Measurements from ENCODE around the gene CA11.

Gene CA11

DNA sequence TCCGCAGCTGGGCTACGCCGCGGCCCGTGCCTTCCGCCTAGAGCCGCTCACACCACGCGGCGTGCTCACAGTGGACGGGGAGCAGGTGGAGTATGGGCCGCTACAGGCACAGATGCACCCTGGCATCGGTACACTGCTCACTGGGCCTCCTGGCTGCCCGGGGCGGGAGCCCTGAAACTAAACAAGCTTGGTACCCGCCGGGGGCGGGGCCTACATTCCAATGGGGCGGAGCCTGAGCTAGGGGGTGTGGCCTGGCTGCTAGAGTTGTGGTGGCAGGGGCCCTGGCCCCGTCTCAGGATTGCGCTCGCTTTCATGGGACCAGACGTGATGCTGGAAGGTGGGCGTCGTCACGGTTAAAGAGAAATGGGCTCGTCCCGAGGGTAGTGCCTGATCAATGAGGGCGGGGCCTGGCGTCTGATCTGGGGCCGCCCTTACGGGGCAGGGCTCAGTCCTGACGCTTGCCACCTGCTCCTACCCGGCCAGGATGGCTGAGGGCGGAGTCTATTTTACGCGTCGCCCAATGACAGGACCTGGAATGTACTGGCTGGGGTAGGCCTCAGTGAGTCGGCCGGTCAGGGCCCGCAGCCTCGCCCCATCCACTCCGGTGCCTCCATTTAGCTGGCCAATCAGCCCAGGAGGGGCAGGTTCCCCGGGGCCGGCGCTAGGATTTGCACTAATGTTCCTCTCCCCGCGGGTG, 16.2 kb downstream of the CA11 start:
- no peak overlapping the region for H3K27ac ChIP-seq (ENCODE audit: low read length)
- H3K4me1 ChIP-seq (ENCODE audit: low read length) = peaks cover 21% of the 10 kb centered on the region
- no peaks in the 10 kb centered on the region for H3K27me3 ChIP-seq (replicated peaks; ENCODE audit: insufficient read depth, low read length)
- H3K4me2 ChIP-seq (ENCODE audit: low read depth, low read length) = no peak overlapping the region
- H3F3A ChIP-seq (ENCODE audit: insufficient read depth, low read length) = peaks cover 20% of the 10 kb centered on the region
- no peaks in the 10 kb centered on the region for H3K9me2 ChIP-seq (replicated peaks; ENCODE audit: insufficient read depth, low read length)
- H2AFZ ChIP-seq (ENCODE audit: low read length) = no peak overlapping the region
- DNase-seq = no peak
- no peak overlapping the region for H3K9ac ChIP-seq (ENCODE audit: low read length)
- H3K36me3 ChIP-seq (replicated peaks; ENCODE audit: insufficient read depth, low read length) = no peaks in the 10 kb centered on the region
- H4K20me1 ChIP-seq (ENCODE audit: insufficient read depth, low read length) = no peaks in the 10 kb centered on the region
- peaks cover 8% of the 10 kb centered on the region for H3K79me2 ChIP-seq (ENCODE audit: low read length)
- no peak overlapping the region for H3K4me3 ChIP-seq (ENCODE audit: low read length)
- H3K9me3 ChIP-seq (replicated peaks; ENCODE audit: insufficient read depth, low read length) = no peaks in the 10 kb centered on the region
- TF ChIP-seq EZH2phosphoT487 (IDR thresholded peaks at IDR 0.05; ENCODE audit: low read length) (no peak), EZH2 (optimal IDR thresholded peaks at IDR 0.05; ENCODE audit: low read depth, low read length) (no peak)
- TF ChIP-seq, protein P1, sequence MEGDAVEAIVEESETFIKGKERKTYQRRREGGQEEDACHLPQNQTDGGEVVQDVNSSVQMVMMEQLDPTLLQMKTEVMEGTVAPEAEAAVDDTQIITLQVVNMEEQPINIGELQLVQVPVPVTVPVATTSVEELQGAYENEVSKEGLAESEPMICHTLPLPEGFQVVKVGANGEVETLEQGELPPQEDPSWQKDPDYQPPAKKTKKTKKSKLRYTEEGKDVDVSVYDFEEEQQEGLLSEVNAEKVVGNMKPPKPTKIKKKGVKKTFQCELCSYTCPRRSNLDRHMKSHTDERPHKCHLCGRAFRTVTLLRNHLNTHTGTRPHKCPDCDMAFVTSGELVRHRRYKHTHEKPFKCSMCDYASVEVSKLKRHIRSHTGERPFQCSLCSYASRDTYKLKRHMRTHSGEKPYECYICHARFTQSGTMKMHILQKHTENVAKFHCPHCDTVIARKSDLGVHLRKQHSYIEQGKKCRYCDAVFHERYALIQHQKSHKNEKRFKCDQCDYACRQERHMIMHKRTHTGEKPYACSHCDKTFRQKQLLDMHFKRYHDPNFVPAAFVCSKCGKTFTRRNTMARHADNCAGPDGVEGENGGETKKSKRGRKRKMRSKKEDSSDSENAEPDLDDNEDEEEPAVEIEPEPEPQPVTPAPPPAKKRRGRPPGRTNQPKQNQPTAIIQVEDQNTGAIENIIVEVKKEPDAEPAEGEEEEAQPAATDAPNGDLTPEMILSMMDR (IDR thresholded peaks at IDR 0.05; ENCODE audit: low read length) = no peak

DNA sequence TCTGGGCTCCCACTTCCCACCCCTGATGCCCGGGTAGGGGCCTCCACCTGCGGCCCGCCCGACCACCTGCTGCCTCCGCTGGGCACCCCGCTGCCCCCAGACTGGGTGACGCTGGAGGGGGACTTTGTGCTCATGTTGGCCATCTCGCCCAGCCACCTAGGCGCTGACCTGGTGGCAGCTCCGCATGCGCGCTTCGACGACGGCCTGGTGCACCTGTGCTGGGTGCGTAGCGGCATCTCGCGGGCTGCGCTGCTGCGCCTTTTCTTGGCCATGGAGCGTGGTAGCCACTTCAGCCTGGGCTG, 16.7 kb downstream of the CA11 start:
- Histone ChIP-seq H3K4me1 (ENCODE audit: low read length) (peaks cover 19% of the 10 kb centered on the region), H3K27me3 (replicated peaks; ENCODE audit: insufficient read depth, low read length) (no peaks in the 10 kb centered on the region), H3K36me3 (replicated peaks; ENCODE audit: insufficient read depth, low read length) (no peaks in the 10 kb centered on the region), H3K9me2 (replicated peaks; ENCODE audit: insufficient read depth, low read length) (no peaks in the 10 kb centered on the region), H3K9me3 (replicated peaks; ENCODE audit: insufficient read depth, low read length) (no peaks in the 10 kb centered on the region), H3K4me3 (ENCODE audit: low read length) (no peak overlapping the region), H2AFZ (ENCODE audit: low read length) (no peak overlapping the region), H3K4me2 (ENCODE audit: low read depth, low read length) (no peak overlapping the region), H3K79me2 (ENCODE audit: low read length) (peaks cover 13% of the 10 kb centered on the region), H3K9ac (ENCODE audit: low read length) (no peak overlapping the region), H3K27ac (ENCODE audit: low read length) (no peak overlapping the region), H3F3A (ENCODE audit: insufficient read depth, low read length) (peaks cover 18% of the 10 kb centered on the region; the same call in 1 of the 2 replicates), H4K20me1 (ENCODE audit: insufficient read depth, low read length) (no peaks in the 10 kb centered on the region)
- no peak for DNase-seq
- TF ChIP-seq EZH2 (optimal IDR thresholded peaks at IDR 0.05; ENCODE audit: low read depth, low read length) (no peak), EZH2phosphoT487 (IDR thresholded peaks at IDR 0.05; ENCODE audit: low read length) (no peak)
- TF ChIP-seq, protein P1 (IDR thresholded peaks at IDR 0.05; ENCODE audit: low read length) = no peak

DNA sequence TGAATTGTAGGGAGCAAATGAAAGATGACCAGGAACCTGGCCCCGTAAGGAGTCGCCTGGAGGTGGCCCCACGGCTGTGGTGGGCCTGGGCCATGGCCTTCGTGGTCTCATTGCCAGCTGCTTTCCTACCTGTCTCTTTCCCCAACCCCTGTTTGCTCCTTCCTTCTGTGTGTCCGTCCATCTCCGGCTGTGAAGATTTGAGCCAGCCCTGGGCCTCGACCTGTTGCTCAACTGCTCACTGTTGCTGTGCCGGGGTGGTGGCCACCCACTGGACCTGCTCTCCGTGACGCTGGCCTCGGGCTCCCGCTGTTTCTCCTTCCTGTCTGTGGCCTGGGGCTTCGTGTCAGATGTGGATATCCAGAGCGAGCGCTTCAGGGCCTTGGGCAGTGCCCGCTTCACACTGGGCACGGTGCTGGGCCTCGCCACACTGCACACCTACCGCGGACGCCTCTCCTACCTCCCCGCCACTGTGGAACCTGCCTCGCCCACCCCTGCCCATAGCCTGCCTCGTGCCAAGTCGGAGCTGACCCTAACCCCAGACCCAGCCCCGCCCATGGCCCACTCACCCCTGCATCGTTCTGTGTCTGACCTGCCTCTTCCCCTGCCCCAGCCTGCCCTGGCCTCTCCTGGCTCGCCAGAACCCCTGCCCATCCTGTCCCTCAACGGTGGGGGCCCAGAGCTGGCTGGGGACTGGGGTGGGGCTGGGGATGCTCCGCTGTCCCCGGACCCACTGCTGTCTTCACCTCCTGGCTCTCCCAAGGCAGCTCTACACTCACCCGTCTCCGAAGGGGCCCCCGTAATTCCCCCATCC, 17.3 kb downstream of the CA11 start:
- H3K79me2 ChIP-seq (ENCODE audit: low read length) = peaks cover 14% of the 10 kb centered on the region
- H3K4me3 ChIP-seq (ENCODE audit: low read length) = no peak overlapping the region
- no peak overlapping the region for H3K4me2 ChIP-seq (ENCODE audit: low read depth, low read length)
- H3K9me2 ChIP-seq (replicated peaks; ENCODE audit: insufficient read depth, low read length) = no peaks in the 10 kb centered on the region
- no peak for TF ChIP-seq EZH2 (optimal IDR thresholded peaks at IDR 0.05; ENCODE audit: low read depth, low read length)
- no peak for TF ChIP-seq EZH2phosphoT487 (IDR thresholded peaks at IDR 0.05; ENCODE audit: low read length)
- TF ChIP-seq, protein P1 (IDR thresholded peaks at IDR 0.05; ENCODE audit: low read length) = no peak
- no peaks in the 10 kb centered on the region for H3K36me3 ChIP-seq (replicated peaks; ENCODE audit: insufficient read depth, low read length)
- DNase-seq = no peak
- H3K9ac ChIP-seq (ENCODE audit: low read length) = no peak overlapping the region
- H3F3A ChIP-seq (ENCODE audit: insufficient read depth, low read length) = peaks cover 17% of the 10 kb centered on the region; the same call in 1 of the 2 replicates
- H3K27me3 ChIP-seq (replicated peaks; ENCODE audit: insufficient read depth, low read length) = no peaks in the 10 kb centered on the region
- H3K27ac ChIP-seq (ENCODE audit: low read length) = no peak overlapping the region
- no peaks in the 10 kb centered on the region for H3K9me3 ChIP-seq (replicated peaks; ENCODE audit: insufficient read depth, low read length)
- no peak overlapping the region for H2AFZ ChIP-seq (ENCODE audit: low read length)
- H3K4me1 ChIP-seq (ENCODE audit: low read length) = peaks cover 15% of the 10 kb centered on the region
- H4K20me1 ChIP-seq (ENCODE audit: insufficient read depth, low read length) = no peaks in the 10 kb centered on the region
